SK-N-MC (cell line): ENCODE data around the gene UNKL.

Source experiments
- DNase-seq: peaks from one replicate; pipeline ENCODE4 v3.0.0-alpha.2; 2011; ENCODE audit warnings: low read depth, low spot score
- H3K27ac ChIP-seq: fragments of 200-600 bp; sonication (generic); 2 replicates; pipeline ENCODE4 v1.5.1; 2016; ENCODE audit warnings: mixed run types
- H3K36me3 ChIP-seq: fragments of 200-600 bp; sonication (generic); 2 replicates; pipeline ENCODE4 v1.6.1; 2017; ENCODE audit warnings: antibody characterized with exemption, low read length, mixed read lengths; ENCODE audit not compliant: insufficient read depth
- H3K4me3 ChIP-seq: fragments of 200-600 bp; sonication (generic); 2 replicates; pipeline ENCODE4 v1.5.1; 2016
- H3K9ac ChIP-seq: fragments of 200-600 bp; sonication (generic); 2 replicates; pipeline ENCODE4 v1.8.0; 2017; ENCODE audit warnings: mixed run types, mixed read lengths; ENCODE audit not compliant: insufficient read length
- H3K9me3 ChIP-seq: fragments of 200-600 bp; sonication (generic); 2 replicates; pipeline ENCODE4 v1.6.1; 2017; ENCODE audit warnings: low read depth, mild to moderate bottlenecking, antibody characterized with exemption, low read length, moderate library complexity, mixed read lengths
- EZH2 ChIP-seq: fragments of 200-600 bp; sonication (generic); IDR thresholded peaks from one replicate; pipeline ENCODE4 v1.6.1; 2017; ENCODE audit warnings: antibody characterized with exemption
- FOXP2 ChIP-seq: optimal IDR thresholded peaks from 2 replicates; pipeline ENCODE3; 2011; ENCODE audit warnings: mild to moderate bottlenecking, moderate library complexity; ENCODE audit not compliant: insufficient read depth; ENCODE audit errors: extremely low read length, control extremely low read depth
- POLR2AphosphoS5 ChIP-seq: IDR thresholded peaks from 2 replicates; pipeline ENCODE4 v1.6.1; 2012; ENCODE audit warnings: mild to moderate bottlenecking, low read depth, low read length, borderline replicate concordance

The UNKL gene

GRCh38 chr16:1314399-1315068, 100.0 kb downstream of the UNKL start:
- Histone ChIP-seq H3K4me3 (no peak overlapping the region), H3K27ac (no peak overlapping the region), H3K9ac (no peak overlapping the region), H3K9me3 (no peaks in the 10 kb centered on the region), H3K36me3 (peaks cover 79% of the 10 kb centered on the region)
- TF ChIP-seq POLR2AphosphoS5 (no peak), FOXP2 (no peak), EZH2 (no peak)
- DNase-seq: no peak

- peaks cover 72% of the 10 kb centered on the region for H3K36me3 ChIP-seq
- no peak overlapping the region for H3K4me3 ChIP-seq
- DNase-seq: no peak
- no peak overlapping the region for H3K27ac ChIP-seq
- TF ChIP-seq POLR2AphosphoS5 (no peak), FOXP2 (no peak), EZH2 (no peak)
- no peak overlapping the region for H3K9ac ChIP-seq
- no peaks in the 10 kb centered on the region for H3K9me3 ChIP-seq
Observed at GRCh38 chr16:1313721-1314369, 100.7 kb downstream of the UNKL start.
